BLaER1 (cell line): ENCODE results near the gene KLHL29.

ENCODE experiments used
- H3K27ac ChIP-seq: shearing (Covaris generic); formaldehyde crosslinking; 2 replicates; pipeline ENCODE4 v1.8.1; 2022
- H3K27me3 ChIP-seq: shearing (Covaris generic); formaldehyde crosslinking; 2 replicates; pipeline ENCODE4 v1.8.1; 2022
- H3K36me3 ChIP-seq: shearing (Covaris generic); formaldehyde crosslinking; 2 replicates; pipeline ENCODE4 v1.8.1; 2022
- H3K4me1 ChIP-seq: shearing (Covaris generic); formaldehyde crosslinking; 2 replicates; pipeline ENCODE4 v1.8.1; 2022
- H3K4me2 ChIP-seq: shearing (Covaris generic); formaldehyde crosslinking; 2 replicates; pipeline ENCODE4 v1.8.1; 2022
- H3K4me3 ChIP-seq: shearing (Covaris generic); formaldehyde crosslinking; 2 replicates; pipeline ENCODE4 v1.8.1; 2022
- H3K9ac ChIP-seq: shearing (Covaris generic); formaldehyde crosslinking; 2 replicates; pipeline ENCODE4 v1.8.1; 2022
- H3K9me3 ChIP-seq: shearing (Covaris generic); formaldehyde crosslinking; 2 replicates; pipeline ENCODE4 v1.8.1; 2022
- H4K20me1 ChIP-seq: shearing (Covaris generic); formaldehyde crosslinking; 2 replicates; pipeline ENCODE4 v1.8.1; 2022
- Cebpa-rat ChIP-seq: shearing (Covaris generic); IDR thresholded peaks from 2 replicates; pipeline ENCODE4 v1.8.1; 2022

The KLHL29 gene

DNA sequence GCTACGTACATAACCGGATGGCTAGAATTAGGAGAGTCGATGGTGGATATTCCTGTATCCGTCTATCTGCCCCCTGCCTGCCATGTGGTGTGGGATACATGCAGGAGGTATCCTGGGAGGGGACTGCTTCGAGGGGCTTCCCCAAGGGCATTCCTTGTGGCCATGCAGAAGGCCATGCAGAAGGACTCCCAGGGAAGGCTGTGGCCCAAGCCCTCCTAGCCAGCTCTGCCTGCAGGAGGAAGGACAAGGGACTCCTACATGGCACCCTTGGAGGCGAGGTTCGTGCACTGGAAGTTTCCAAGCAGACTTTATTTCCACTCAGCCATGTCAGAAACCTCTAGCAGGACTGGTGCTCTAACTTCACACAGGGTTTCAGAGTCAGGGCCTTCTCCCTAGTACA, 136.1 kb downstream of the KLHL29 start:
- Histone ChIP-seq H3K9me3 (no peaks in the 10 kb centered on the region), H3K27ac (no peak overlapping the region), H4K20me1 (no peaks in the 10 kb centered on the region), H3K4me2 (no peak overlapping the region), H3K4me1 (peaks cover 3% of the 10 kb centered on the region; the same call in 1 of the 2 replicates), H3K9ac (no peak overlapping the region), H3K4me3 (no peak overlapping the region), H3K36me3 (no peaks in the 10 kb centered on the region), H3K27me3 (no peaks in the 10 kb centered on the region)
- no peak for TF ChIP-seq Cebpa-rat

DNA sequence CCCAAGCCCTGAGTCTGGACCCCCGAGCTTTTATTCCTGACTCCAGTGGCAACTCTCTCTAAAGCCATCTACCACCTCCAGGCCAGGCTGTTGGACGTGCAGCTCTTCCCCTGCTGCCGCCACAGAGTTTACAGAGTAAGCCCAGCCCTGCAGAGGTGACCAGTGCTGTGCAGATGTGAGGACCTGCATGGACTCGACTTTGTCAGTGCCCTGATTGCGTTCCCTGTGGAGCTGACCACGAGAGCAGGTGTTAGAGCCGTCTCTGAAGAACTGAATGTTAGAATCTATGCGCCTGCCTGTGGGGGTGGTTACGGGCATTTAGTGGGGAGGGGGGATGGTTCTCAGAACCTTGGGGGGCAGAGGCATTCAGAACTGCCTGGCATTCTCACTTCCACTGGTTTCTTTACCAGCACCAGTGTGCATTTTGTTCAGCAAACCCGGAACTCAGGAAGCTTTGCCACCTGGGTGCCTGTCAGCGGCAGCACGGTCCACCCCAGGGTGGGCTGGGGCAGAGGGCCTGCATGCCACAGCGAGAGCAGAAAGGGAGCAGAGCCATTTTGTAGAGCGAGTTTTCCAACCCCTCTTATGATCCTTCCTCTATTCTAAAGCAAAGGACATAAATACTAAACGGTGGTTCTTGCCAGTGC, 137.9 kb downstream of the KLHL29 start:
- Histone ChIP-seq H4K20me1 (no peaks in the 10 kb centered on the region), H3K4me1 (peaks cover 6% of the 10 kb centered on the region; the same call in 1 of the 2 replicates), H3K9ac (no peak overlapping the region), H3K36me3 (no peaks in the 10 kb centered on the region), H3K27me3 (no peaks in the 10 kb centered on the region), H3K27ac (no peak overlapping the region), H3K4me2 (no peak overlapping the region), H3K9me3 (no peaks in the 10 kb centered on the region), H3K4me3 (no peak overlapping the region)
- no peak for TF ChIP-seq Cebpa-rat

DNA sequence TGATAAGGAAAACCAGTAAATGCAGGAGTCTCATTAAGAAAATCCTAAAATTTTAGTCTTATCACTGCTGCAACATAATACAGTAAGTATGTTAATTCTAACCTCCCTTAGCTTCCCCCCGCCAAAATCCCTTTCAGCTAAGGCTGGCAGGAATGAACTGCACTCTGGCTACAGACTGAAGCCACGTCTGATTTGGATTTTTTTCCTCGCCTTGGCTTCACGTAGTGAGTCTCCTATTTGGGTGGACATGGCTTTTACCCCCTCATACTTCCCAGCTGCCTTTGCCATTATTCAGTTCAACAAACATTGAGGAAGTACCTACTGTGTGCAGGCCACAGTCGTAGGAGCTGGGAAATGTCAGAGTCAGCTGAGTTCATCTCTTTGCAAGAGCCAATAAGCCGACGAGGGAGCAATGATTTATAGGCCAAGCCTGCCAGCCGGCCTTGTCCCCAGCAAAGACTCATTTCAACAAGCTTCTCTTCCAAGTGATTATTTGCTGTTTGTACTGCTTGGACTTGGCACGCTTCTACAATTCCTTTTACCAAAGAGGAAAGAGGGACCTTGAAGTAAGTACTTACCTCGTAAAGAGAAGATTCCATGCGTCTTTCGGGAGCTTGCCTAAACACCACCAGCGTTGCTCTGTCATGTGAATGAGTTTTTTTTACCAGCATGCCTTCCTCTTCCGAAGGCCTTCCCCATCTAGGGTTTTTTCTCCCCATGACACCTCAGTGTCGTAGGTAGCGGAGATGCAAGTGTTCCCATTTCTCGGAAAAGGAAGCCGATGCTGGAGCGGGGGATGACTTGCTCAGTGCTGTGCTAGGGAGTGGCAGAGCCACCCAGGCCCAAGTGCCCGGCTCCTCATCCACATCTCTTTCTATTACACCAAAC, 138.6 kb downstream of the KLHL29 start:
- Histone ChIP-seq H3K36me3 (no peaks in the 10 kb centered on the region), H4K20me1 (no peaks in the 10 kb centered on the region), H3K27me3 (no peaks in the 10 kb centered on the region), H3K27ac (no peak overlapping the region), H3K4me2 (no peak overlapping the region), H3K9ac (no peak overlapping the region), H3K4me1 (peaks cover 6% of the 10 kb centered on the region; the same call in 1 of the 2 replicates), H3K9me3 (no peaks in the 10 kb centered on the region), H3K4me3 (no peak overlapping the region)
- TF ChIP-seq Cebpa-rat, result no peak

GRCh38 chr2:23524261-23524706, 139.3 kb downstream of the KLHL29 start:
- Histone ChIP-seq H3K4me1 (peaks cover 6% of the 10 kb centered on the region; the same call in 1 of the 2 replicates), H3K9ac (no peak overlapping the region), H3K27ac (no peak overlapping the region), H3K27me3 (no peaks in the 10 kb centered on the region), H3K36me3 (no peaks in the 10 kb centered on the region), H3K9me3 (no peaks in the 10 kb centered on the region), H3K4me3 (no peak overlapping the region), H4K20me1 (no peaks in the 10 kb centered on the region), H3K4me2 (no peak overlapping the region)
- no peak for TF ChIP-seq Cebpa-rat

- no peaks in the 10 kb centered on the region for H3K27me3 ChIP-seq
Observed at GRCh38 chr2:23525137-23525765, 140.3 kb downstream of the KLHL29 start.

GRCh38 chr2:23526114-23526513, 141.1 kb downstream of the KLHL29 start:
- Histone ChIP-seq H4K20me1 (no peaks in the 10 kb centered on the region), H3K27me3 (no peaks in the 10 kb centered on the region), H3K4me1 (peaks cover 9% of the 10 kb centered on the region; the same call in 1 of the 2 replicates), H3K36me3 (no peaks in the 10 kb centered on the region), H3K4me2 (no peak overlapping the region; the same call in 1 of the 2 replicates), H3K4me3 (no peak overlapping the region), H3K9me3 (no peaks in the 10 kb centered on the region), H3K9ac (no peak overlapping the region), H3K27ac (no peak overlapping the region)
- TF ChIP-seq Cebpa-rat, result no peak

More at GRCh38 chr2:23525137-23525765, 140.3 kb downstream of the KLHL29 start:
- Histone ChIP-seq H4K20me1 (no peaks in the 10 kb centered on the region), H3K4me1 (peaks cover 6% of the 10 kb centered on the region; the same call in 1 of the 2 replicates), H3K9ac (no peak overlapping the region), H3K4me2 (no peak overlapping the region), H3K27ac (no peak overlapping the region), H3K4me3 (no peak overlapping the region), H3K36me3 (no peaks in the 10 kb centered on the region), H3K9me3 (no peaks in the 10 kb centered on the region)
- no peak for TF ChIP-seq Cebpa-rat

GRCh38 chr2:23526835-23527790, 142.1 kb downstream of the KLHL29 start:
- Histone ChIP-seq H3K27me3 (no peaks in the 10 kb centered on the region), H3K9ac (no peak overlapping the region), H4K20me1 (no peaks in the 10 kb centered on the region), H3K36me3 (no peaks in the 10 kb centered on the region), H3K4me3 (no peak overlapping the region), H3K4me1 (peaks cover 19% of the 10 kb centered on the region), H3K4me2 (no peak overlapping the region), H3K27ac (no peak overlapping the region), H3K9me3 (no peaks in the 10 kb centered on the region)
- no peak for TF ChIP-seq Cebpa-rat

GRCh38 chr2:23528171-23528570, 143.2 kb downstream of the KLHL29 start:
- Histone ChIP-seq H3K4me2 (no peak overlapping the region), H3K27me3 (no peaks in the 10 kb centered on the region), H3K9me3 (no peaks in the 10 kb centered on the region), H3K4me1 (peaks cover 29% of the 10 kb centered on the region), H4K20me1 (no peaks in the 10 kb centered on the region), H3K4me3 (no peak overlapping the region), H3K9ac (no peak overlapping the region), H3K36me3 (no peaks in the 10 kb centered on the region), H3K27ac (no peak overlapping the region)
- TF ChIP-seq Cebpa-rat, result no peak

- H3K4me2 ChIP-seq, result no peak overlapping the region
- no peaks in the 10 kb centered on the region for H3K27me3 ChIP-seq
- no peaks in the 10 kb centered on the region for H3K9me3 ChIP-seq
- no peak overlapping the region for H3K9ac ChIP-seq
- H3K36me3 ChIP-seq, result no peaks in the 10 kb centered on the region
- no peak overlapping the region for H3K27ac ChIP-seq
- no peaks in the 10 kb centered on the region for H4K20me1 ChIP-seq
- no peak for TF ChIP-seq Cebpa-rat
- H3K4me3 ChIP-seq, result no peak overlapping the region
- peaks cover 34% of the 10 kb centered on the region for H3K4me1 ChIP-seq
Observed at GRCh38 chr2:23528690-23529089, 143.7 kb downstream of the KLHL29 start.
